Loucy (cell line): ENCODE measurements around the gene ZRANB2.

Source experiments
- CTCF ChIP-seq: fragments of 200-600 bp; sonication (generic); conservative IDR thresholded peaks from 2 replicates; pipeline ENCODE4 v1.5.1; 2014; ENCODE audit warnings: mild to moderate bottlenecking, antibody characterized with exemption, low read length
- EZH2phosphoT487 ChIP-seq: fragments of 200-600 bp; IDR thresholded peaks from 2 replicates; pipeline ENCODE4 v1.6.1; 2018; ENCODE audit warnings: antibody characterized with exemption, mild to moderate bottlenecking, moderate library complexity, borderline replicate concordance

GRCh38 chr1:71074681-71075080 is 6.2 kb downstream of the ZRANB2 start:
- TF ChIP-seq CTCF: no peak
- TF ChIP-seq EZH2phosphoT487: no peak
